HG03196 (cell line): ENCODE data around the gene MMP23B.
"Not testable (repeated sequence)": the region's sequence is repeated elsewhere in the genome, so short reads cannot be mapped to it uniquely, and the experiment has no call there.

Experiments used
- ATAC-seq: cut with Tn5 transposase; IDR thresholded peaks from one replicate; pipeline ENCODE4 v1.9.1; 2021; ENCODE audit not compliant: unreplicated experiment

Gene MMP23B

DNA sequence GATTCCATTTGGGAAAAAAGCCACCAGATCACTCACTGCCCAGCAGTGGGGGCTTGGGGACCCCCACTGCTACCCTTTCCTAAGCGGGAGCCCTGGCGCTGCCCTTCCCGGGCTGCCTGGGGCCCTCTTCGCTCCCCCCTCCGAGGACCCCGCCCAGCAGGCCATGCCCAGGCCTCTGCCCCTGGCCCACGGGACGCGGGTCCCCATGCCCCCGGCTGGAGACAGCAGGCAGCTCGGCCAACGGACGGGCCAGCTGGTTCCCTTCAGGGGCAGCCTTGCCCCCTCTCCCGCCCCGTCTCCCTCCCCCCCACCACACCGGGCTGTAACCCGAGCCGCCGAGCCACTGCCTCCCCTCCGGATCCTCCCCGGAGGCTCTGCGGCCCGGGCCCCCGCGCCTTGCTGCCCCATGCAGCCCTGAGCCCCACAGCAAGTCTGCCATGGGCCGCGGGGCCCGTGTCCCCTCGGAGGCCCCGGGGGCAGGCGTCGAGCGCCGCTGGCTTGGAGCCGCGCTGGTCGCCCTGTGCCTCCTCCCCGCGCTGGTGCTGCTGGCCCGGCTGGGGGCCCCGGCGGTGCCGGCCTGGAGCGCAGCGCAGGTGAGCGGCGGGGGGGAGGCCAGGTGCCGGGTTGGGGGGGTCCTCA is at the start of gene MMP23B:
TSS of gene MMP23B (plus strand) at position 392 of the 639 bp plus-strand sequence. CDS start at position 438, 46 bp downstream.
- no peak for ATAC-seq

DNA sequence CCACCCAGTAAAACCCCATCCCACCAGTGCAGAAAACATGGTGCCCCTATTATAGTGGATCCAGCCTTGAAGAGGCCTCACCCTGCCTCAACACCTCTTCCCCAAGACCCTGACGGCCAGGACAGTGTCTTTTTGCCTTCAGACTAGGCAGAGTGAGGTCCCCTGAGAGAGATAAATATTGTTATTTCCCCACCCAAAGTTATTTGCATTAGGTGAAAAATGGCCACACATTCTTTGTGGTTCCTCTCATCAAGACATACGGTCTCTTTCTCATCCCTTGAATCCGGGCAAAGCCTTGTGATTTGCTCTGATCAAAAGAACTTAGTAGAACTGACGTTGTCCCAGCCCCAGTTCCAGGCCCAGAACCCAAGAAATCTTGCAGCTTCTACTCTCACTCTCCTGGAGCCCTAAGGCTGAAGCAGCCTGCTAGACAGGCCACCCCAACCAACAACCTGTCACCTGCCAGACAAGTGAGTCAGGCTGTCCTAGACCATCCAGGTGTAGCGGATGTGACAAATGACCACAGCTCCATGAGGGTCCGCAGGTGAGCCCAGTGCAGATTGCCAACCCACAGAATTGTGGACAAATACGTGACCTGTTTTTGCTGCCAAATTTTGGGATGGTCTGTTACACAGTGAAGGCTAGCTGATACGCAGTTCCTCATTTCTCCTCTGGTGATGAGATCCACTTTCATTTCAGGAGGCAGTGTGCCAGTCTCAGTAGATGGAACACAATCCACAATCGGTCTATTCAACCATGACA is 49.2 kb upstream of the MMP23B start:
- ATAC-seq = no peak

DNA sequence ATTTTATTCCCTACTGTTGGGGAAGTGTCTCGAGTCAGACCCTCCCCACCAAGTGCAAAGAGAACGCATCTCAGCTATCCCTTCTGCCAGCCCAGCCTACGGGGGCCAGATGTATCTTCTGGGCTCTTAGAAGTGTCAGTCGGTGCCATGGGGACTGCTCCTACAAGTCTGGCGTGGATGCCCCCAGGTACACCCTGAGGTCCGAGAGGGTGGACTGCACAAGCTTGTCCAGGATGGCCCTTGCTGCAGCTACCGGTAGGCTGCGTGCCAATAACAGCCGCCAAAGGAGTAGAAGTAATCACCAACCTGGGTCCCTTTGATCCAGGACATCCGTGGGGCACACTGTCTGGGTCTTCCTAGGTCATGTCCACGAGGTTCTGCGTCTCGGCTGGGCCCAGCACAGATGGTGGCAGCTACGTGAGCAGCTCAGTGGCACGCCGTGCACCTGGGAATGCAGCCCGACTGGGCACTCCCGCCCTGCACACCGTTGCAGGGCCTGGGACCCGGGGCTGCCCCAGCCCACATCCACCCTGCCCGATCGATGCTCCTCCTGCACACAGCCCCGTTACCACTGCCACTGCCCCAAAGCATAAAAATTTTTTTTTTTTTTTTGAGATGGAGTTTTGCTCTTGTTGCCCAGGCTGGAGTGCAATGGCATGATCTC is 48.5 kb upstream of the MMP23B start:
- ATAC-seq = no peak

DNA sequence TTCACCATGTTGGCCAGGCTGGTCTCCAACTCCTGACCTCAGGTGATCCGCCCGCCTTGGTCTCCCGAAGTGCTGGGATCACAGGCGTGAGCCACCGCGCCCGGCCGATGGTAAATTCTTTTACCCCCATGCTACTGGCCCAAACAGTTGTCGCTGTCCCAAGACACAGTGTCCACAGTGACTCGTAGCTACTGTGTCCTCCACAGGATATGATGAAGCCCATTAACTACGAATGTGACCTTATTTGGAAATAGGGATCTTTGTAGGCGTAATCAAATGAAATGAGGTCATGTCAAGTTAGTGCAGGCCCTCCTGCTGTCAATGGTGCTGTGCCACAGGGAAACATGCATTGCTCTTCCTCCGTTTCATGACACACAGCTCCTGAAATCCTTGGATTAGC is 40.5 kb upstream of the MMP23B start:
- ATAC-seq = no peak

DNA sequence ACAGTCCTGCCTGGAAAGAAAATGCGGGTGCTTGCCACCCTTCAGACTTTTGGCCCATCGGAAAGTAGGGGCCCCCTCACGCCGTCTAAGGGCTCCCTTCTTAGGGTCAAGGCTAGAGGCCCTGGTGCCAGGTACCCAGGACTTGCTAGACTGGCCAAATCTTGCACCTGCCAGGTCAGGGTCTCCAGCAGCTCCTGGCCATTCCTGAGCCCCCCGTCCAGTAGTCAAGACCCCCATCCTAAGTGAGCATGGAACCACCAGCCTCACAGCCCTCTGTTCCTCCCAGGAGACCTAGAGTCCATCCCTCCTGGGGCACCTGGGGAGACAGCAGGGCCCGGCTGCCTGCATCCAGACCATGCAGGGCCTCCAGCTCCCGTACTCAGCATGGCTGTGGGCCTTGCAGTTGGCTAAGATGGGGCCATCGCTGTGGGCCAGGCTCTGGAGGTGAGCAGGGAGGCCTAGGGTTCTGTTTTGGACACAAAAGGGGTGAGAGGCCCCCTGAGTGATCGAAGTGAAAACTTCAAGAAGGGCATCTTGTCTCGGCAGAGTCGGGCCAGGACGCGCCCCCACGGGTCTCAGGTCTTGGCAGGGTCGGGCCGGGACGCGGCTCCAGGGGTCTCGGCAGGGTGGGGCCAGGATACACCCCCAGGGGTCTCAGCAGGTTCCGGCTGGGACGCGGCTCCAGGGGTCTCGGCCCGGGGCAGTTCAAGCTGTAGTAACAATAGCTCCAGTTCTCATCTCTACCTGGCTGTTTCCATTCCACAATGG is 38.0 kb upstream of the MMP23B start:
- no peak for ATAC-seq

DNA sequence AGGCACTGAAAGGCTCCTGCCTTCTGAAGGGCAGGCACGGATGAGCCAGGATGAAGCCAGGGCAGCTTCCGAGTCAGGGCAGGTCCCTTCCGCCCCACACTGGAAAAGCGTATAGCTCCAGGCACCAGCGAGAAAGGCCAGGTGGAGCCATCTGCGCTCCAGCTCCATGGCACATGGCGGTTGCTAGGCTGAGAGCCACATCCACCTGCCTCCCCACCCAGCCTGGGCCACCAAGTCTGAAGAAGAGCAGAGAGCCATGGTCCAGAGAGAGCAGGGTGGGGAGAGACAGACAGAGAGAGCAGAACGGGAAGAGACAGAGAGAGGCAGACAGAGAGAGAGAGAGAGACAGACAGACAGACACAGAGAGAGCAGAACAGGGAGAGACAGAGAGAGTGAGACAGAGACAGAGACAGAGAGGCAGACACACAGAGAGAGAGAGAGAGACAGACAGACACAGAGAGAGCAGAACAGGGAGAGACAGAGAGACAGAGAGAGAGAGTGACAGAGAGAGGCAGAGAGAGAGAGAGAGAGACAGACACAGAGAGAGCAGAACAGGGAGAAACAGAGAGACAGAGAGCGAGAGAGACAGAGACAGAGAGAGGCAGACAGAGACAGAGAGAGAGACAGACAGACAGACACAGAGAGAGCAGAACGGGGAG is 37.2 kb upstream of the MMP23B start:
- ATAC-seq = no peak

DNA sequence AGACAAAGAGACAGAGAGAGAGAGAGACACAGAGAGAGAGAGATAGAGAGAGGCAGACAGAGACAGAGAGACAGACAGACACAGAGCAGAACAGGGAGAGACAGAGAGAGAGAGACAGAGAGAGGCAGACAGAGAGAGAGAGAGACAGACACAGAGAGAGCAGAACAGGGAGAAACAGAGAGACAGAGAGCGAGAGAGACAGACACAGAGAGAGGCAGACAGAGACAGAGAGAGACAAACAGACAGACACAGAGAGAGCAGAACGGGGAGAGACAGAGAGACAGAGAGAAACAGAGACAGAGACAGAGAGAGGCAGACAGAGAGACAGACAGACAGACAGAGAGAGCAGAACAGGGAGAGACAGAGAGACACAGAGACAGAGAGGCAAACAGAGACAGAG is 36.6 kb upstream of the MMP23B start:
- not testable (repeated sequence) for ATAC-seq

DNA sequence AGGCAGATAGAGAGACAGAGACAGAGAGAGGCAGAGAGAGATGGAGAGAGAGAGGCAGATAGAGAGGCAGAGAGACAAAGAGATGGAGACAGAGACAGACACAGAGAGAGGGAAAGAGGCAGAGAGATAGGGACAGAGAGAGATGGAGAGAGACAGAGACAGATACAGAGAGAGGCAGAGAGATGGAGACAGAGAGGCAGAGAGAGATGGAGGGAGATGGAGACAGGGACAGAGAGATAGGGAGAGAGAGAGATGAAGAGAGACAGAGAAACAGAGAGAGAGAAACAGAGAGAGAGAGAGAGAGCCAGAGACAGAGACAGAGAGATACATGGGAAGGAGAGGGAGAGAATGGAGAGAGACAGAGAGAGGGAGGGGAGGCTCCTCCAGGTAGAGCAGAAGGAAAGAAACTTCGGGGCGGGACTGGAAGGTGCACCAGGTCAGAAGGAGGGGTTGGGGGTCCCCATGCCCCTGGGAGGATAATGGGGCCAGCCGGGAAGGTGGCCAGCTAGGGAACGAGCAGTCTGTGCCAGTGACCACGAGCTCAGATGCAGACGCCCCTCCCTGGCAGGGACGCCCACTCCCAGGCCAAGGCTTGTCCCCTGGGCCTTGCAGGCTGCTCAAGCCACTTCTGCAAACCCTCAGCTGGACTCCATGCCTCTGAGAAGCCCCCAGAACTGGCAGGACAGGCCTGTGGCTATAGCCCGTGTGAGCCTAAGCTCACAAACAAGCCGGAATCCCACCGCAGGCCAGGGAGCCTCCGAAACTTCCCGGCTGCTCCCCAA is 35.3 kb upstream of the MMP23B start:
- ATAC-seq = no peak

DNA sequence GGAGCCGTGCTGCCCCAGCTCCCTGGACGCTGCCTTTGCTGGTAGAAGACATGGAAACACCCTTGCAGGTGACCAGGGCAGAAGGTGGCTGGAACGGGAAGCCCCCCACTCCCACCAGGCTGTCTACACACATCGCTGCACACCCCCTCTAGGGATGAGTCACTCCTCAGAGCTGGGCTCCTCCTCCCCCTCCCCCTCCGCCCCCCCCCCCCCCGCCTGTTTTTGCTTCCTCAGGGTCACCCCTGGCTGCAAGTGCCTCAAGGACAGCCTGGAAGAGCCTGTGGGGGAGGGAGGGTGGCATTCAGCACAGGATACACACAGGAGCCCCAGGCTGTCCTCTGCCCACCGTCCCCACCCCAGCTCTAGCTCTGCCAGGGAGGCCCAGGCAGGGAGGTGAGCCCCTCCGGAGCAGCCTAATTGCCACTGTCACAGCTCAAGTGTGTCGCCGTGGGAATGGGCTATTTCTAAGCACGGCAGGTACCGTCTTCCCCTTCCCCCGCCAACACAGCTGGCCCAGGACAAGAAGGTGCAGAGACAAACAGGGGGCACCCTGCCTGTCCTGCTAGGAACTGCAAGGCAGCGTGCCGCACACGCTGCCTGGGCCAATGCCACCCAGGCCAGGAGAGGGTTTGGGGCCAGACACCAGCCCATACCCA is 34.6 kb upstream of the MMP23B start:
- ATAC-seq = no peak

DNA sequence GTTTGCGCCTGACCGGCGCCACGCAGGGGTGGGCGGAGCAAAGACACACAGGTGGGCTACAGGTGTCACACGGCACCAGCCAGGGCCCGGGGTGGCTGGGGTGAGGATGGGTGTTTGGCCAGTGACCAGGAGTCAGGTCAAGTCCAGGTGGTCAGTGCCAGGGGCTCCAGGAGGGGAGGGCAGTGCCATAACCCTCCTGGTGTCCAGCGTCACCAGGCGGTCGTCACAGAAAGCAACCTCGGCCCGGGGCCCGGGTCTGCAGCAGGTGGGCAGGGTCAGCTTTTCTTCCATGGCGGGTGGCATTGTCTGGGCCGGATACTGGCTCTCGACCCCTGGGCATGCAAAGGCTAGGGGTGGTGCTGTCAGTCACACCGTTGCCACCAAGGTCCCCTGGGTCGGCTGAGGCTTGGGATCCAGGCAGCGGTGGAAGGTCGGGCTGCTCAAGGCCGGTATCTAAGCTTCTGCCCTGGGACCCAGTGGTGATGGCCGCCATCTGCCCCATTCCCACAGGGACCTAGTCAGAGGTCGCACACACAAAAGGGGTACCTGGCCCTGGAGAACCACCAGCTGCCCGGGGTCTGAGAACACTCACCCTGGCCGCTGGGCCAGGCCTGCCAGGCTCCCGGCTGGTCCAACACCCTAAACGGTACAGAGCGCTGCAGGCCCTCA is 33.8 kb upstream of the MMP23B start:
- no peak for ATAC-seq

DNA sequence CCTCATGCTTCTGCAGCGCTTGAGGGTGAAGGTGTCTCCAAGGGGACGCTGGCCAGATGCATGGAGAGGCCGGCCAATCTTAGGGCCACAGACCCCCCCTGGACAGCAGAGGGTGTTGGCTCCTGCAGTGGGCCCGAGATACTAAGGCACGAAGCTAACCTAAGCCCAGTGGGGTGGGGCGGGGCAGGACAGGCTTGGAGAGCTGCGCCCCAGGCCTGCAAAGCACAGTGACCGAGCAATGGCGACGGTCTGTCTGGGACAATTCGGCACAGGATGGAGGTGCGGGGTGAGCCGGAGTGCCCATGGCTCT is 33.3 kb upstream of the MMP23B start:
- no peak for ATAC-seq

DNA sequence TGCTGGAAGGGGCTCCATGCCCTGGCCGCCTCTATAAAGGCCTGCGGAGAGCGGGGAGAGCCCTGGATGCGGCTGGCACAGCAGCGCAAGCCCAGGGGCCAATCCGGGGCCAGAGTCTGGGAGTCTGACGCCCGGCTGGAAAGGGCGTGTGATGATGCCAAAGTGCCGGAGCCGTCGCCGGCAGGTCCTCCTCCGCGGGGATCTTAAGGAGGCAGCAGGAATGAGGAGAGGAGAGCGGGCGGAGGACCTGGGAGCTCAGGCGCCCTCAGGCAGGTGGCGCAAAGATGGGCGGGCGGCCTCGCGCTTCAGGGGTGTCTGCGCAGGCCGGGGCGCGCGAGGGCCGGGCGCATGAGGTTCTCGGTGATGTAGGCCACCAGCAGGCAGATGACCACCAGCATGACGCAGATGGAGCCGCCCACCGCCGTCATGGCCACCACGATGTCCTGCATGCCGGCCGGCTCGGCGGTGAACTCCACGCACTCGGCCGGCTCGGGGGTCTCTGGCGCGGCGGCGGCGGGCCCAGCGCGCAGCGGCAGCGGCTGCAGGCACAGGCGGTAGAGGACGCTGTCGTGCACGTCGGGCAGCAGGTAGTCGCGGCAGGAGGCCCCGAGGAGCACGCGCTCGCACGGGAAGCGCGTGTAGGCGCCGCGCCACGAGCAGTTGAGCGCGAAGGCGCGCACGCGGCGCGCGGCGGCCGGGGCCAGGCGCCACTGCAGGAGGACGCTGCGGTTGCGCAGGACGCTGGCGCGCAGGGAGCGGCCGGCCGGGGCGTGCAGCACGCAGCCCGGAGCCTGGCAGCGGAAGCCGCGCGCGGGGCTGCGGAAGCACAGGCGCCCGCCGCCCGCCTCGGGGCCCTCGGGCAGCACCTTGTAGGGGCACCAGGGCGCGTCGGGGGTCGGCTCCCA is 32.7 kb upstream of the MMP23B start:
- no peak for ATAC-seq

DNA sequence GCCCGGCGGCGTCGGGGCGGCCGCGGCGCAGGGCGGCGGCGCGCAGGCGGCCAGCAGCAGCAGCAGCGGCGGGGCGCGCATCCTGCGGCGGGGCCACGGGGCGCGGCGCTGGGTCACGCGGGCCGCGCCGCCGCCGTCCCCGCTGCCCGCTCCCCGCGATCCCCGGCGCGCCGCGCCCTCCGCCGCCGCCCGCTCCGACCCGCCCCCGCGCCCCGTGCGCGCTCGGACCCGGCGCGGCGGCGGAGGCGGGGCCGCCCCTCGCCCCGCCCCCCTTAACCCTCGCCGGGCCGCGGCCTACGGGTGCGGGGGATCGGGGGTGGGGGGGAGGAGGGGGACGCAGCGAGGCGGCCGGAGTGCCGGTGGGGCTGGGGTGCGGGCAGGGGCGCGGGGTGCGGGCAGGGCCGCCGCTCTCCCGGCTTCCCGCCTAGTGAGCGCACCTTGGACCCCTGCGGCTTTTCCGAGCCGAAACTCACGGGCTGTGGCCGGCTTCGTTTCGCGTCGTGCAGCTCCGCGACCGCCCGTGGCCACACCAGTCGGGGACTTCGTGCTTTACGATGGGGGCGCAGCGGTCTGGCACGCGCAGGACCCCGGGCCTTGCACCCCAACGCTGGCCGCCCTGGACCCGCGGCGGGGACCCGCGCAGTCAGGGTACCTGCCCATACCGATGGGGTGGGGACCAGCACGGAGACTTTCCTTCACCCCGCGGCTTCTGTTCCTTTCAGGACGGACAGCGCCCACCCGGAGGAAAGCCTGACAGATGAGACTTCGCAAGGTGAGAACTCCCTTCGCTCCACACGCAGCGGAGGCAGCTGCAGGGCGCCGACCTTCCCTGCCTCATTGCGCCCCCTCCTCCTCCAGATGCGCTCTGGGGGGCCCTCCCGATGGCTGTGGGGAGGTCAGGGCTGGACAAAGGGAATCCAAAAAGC is 31.8 kb upstream of the MMP23B start, which contains the start of gene FNDC10:
TSS of gene FNDC10 (minus strand) at position 201 of the 926 bp plus-strand sequence. CDS start at position 81, 120 bp downstream.
- no peak for ATAC-seq

DNA sequence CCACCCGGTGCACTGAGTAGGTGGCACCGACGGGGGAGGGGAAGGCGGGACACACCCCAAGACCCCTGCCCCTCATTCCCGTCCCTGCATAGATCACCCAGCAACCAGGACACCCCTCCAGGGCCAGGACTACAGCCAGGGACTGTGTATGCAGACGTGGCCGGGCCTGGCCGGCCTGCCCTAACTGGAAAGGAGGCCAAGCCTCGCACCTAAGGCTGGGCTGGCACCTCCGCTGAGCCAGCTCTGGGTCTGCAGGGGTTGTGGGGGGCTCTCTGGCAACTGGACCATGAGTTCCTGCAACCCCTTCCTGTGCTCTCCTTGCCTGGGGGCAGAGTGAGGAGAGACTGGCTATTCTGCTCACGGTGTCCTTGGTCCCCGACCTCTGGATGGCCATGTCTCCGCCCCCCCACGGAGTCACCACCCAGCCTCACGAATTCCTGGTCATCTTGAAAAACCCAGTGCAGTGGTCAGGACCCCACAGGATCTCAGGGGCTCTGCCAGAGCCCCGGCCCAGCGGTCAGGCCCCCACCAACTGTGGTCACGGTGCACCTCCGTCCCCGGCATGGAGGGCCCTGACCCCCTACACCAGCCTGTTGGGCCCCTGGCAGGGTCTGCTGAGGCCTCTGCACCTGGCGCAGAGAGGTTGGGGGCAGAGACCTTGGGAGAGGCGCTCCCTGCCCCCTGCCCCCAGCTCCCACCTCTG is 31.0 kb upstream of the MMP23B start:
- ATAC-seq = no peak

DNA sequence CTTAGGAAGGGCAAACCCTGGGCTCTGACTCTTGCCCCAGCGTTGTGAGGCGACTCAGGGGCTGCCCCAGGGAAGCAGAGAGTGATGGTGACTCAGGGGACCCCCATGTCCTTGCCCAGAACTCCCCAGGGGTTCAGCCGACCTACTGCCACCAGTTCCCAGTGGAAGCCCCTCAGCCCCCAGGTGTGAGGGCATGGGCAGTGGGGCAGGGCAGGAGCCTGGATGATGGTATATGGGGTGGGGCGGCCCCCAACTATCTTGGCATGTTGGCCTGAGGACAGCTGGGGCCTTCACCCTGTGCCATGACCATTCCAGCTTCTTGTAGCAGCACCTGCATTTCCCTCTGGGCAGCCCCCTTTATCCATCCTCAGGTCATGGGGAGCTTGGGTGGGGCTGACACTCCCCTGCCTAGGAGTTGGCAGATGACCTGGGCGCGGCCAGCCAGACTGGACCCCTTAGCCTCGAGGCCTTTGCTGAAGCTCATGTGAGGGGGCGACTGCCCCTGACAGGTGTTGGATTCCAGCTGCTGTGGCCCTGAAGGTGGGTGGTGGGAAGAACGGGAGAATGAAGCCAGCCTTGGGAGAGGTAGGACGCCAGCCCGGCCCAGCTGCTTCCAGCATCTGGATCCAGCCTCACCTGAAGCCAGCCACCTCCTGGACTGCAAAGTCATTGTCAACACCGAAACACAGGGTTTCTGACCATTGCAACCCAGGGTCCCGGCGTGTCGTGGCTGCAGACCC is 30.2 kb upstream of the MMP23B start:
- no peak for ATAC-seq
